GM12878 (cell line): ENCODE data around the gene LENG1. TPM values are rescaled to one million over a fixed set of nuclear protein-coding genes. Genes with fewer than 3 reads are reported as not detected.

ENCODE experiments used
- ATAC-seq: fragments of 200-7000 bp; cut with Tn5 transposase; 3 replicates; pipeline ENCODE4 v1.9.1; 2020; ENCODE audit warnings: mild to moderate bottlenecking, moderate library complexity
- BruUV-seq: library from RNA; stranded (reverse); fragments of 400-500 nt; replicated peaks from 2 replicates; lab custom pipeline; 2021; lab: Mats Ljungman, UMichigan
- CTCF ChIA-PET: fragments of 300-600 bp; sonication (Branson Sonifier 250); formaldehyde crosslinking; extraction: SDS; loops from one replicate; lab custom pipeline; 2021; ENCODE audit warnings: inconsistent platforms; lab: Yijun Ruan, JAX
- POLR2A ChIA-PET: fragments of 350-600 bp; formaldehyde crosslinking; extraction: SDS; loops from one replicate; lab custom pipeline; 2021; ENCODE audit warnings: inconsistent platforms; lab: Charles Lee
- RAD21 ChIA-PET: fragments of 300-600 bp; sonication (Branson Sonifier 250); formaldehyde crosslinking; loops from one replicate; lab custom pipeline; 2023; ENCODE audit warnings: antibody characterized with exemption; ENCODE audit not compliant: unreplicated experiment; lab: Charles Lee
- SMC1A ChIA-PET: fragments of 300-600 bp; sonication (Branson Sonifier 250); formaldehyde crosslinking; loops from one replicate; lab custom pipeline; 2023; ENCODE audit not compliant: unreplicated experiment, uncharacterized antibody; lab: Charles Lee
- DNase-seq: peaks from one replicate; pipeline ENCODE4 v3.0.0-alpha.2; 2011; ENCODE audit warnings: low read depth, low spot score
- FAIRE-seq: peaks from 3 replicates; lab custom pipeline; 2011; peaks lifted over from hg19 to GRCh38; lab: Jason Lieb, UNC
- H2AFZ ChIP-seq: 2 replicates; pipeline ENCODE4 v1.6.0; 2011; ENCODE audit warnings: low read depth, low read length, control low read depth; ENCODE audit not compliant: control insufficient read depth
- H3K27ac ChIP-seq: 2 replicates; pipeline ENCODE4 v1.5.1; 2011; ENCODE audit warnings: control low read depth; ENCODE audit not compliant: control insufficient read depth, insufficient read depth
- H3K27me3 ChIP-seq, 2 experiments: replicated peaks in 1 of 2; 2 replicates each; pipeline versions ENCODE4 v1.6.0 to v1.6.1; 2011; ENCODE audit warnings: low read length in 1 of 2; ENCODE audit not compliant: control insufficient read depth in 2 of 2, insufficient read depth in 2 of 2
- H3K36me3 ChIP-seq, 2 experiments: 2 replicates each; pipeline ENCODE4 v1.5.1; 2011; ENCODE audit warnings: low read length in 1 of 2; ENCODE audit not compliant: control insufficient read depth in 2 of 2, insufficient read depth in 2 of 2
- H3K4me1 ChIP-seq: 2 replicates; pipeline ENCODE4 v1.6.1; 2011; ENCODE audit warnings: mild to moderate bottlenecking, low read length, moderate library complexity, mixed read lengths; ENCODE audit not compliant: control insufficient read depth, insufficient read depth
- H3K4me2 ChIP-seq: 2 replicates; pipeline ENCODE4 v1.6.0; 2011; ENCODE audit warnings: control low read depth; ENCODE audit not compliant: control insufficient read depth, insufficient read depth
- H3K4me3 ChIP-seq: fragments of 200-600 bp; sonication (generic); 2 replicates; pipeline ENCODE4 v1.5.1; 2016
- H3K79me2 ChIP-seq: 2 replicates; pipeline ENCODE4 v1.6.0; 2011; ENCODE audit warnings: low read length; ENCODE audit not compliant: control insufficient read depth, insufficient read depth
- H3K9ac ChIP-seq: 2 replicates; pipeline ENCODE4 v1.8.0; 2011; ENCODE audit warnings: low read length, control low read depth, mixed read lengths; ENCODE audit not compliant: control insufficient read depth, insufficient read depth
- H3K9me3 ChIP-seq: replicated peaks from 3 replicates; pipeline ENCODE4 v1.5.1; 2011; ENCODE audit warnings: mild to moderate bottlenecking, low read length; ENCODE audit not compliant: control insufficient read depth, insufficient read depth
- H4K20me1 ChIP-seq: 2 replicates; pipeline ENCODE4 v1.6.0; 2011; ENCODE audit not compliant: control insufficient read depth, insufficient read depth
- BCL11A ChIP-seq: IDR thresholded peaks from 2 replicates; pipeline ENCODE4 v1.6.1; 2011; ENCODE audit warnings: low read depth, low read length
- BMI1 ChIP-seq: fragments of 450-650 bp; IDR thresholded peaks from 2 replicates; pipeline ENCODE4 v1.6.1; 2016; ENCODE audit warnings: mild to moderate bottlenecking, moderate library complexity, borderline replicate concordance
- CBX3 ChIP-seq: fragments of 200-600 bp; sonication (generic); IDR thresholded peaks from 2 replicates; pipeline ENCODE4 v1.6.1; 2016; ENCODE audit warnings: low read depth, borderline replicate concordance
- CEBPB ChIP-seq, 2 experiments: fragments of 150-350 bp in 1 of 2; IDR thresholded peaks; 2 replicates each; pipeline ENCODE4 v1.6.1; 2012 to 2014; ENCODE audit warnings: low read depth in 2 of 2, low read length in 2 of 2, borderline replicate concordance in 1 of 2, inconsistent platforms in 1 of 2
- CHD4 ChIP-seq: fragments of 200-600 bp; sonication (generic); IDR thresholded peaks from 2 replicates; pipeline ENCODE4 v1.6.1; 2016; ENCODE audit warnings: mild to moderate bottlenecking
- JUNB ChIP-seq: IDR thresholded peaks from 2 replicates; pipeline ENCODE4 v1.6.1; 2016; ENCODE audit warnings: antibody characterized with exemption, mild to moderate bottlenecking
- LARP7 ChIP-seq: fragments of 450-650 bp; IDR thresholded peaks from 2 replicates; pipeline ENCODE4 v1.6.1; 2017; ENCODE audit warnings: mild to moderate bottlenecking
- MEF2B ChIP-seq: fragments of 450-650 bp; IDR thresholded peaks from 2 replicates; pipeline ENCODE4 v1.6.1; 2018; ENCODE audit warnings: mild to moderate bottlenecking, moderate library complexity; ENCODE audit not compliant: partially characterized antibody, poor library complexity, severe bottlenecking
- MYB ChIP-seq: fragments of 150-350 bp; IDR thresholded peaks from 2 replicates; pipeline ENCODE4 v1.6.1; 2014; ENCODE audit warnings: mild to moderate bottlenecking, low read depth, low read length, borderline replicate concordance
- PAX5 ChIP-seq: IDR thresholded peaks from 2 replicates; pipeline ENCODE4 v1.6.1; 2011; ENCODE audit warnings: low read depth, low read length, borderline replicate concordance
- RELA ChIP-seq: fragments of 450-650 bp; IDR thresholded peaks from 2 replicates; pipeline ENCODE4 v1.8.0; 2014; ENCODE audit warnings: borderline replicate concordance; ENCODE audit not compliant: partially characterized antibody
- SUPT20H ChIP-seq: IDR thresholded peaks from 2 replicates; pipeline ENCODE4 v1.6.1; 2011; ENCODE audit warnings: low read depth, mild to moderate bottlenecking, low read length, moderate library complexity, borderline replicate concordance; ENCODE audit not compliant: control insufficient read depth
- YBX1 ChIP-seq: fragments of 450-650 bp; IDR thresholded peaks from 2 replicates; pipeline ENCODE4 v1.6.1; 2016; ENCODE audit warnings: antibody characterized with exemption
- YY1 ChIP-seq: IDR thresholded peaks from 2 replicates; pipeline ENCODE4 v1.6.1; 2011; ENCODE audit warnings: low read depth, mild to moderate bottlenecking, low read length
- ZBED1 ChIP-seq: IDR thresholded peaks from 2 replicates; pipeline ENCODE4 v1.6.1; 2016; ENCODE audit warnings: borderline replicate concordance
- ZNF384 ChIP-seq: IDR thresholded peaks from 2 replicates; pipeline ENCODE4 v1.6.1; 2012; ENCODE audit warnings: low read depth, mild to moderate bottlenecking, low read length, improper control_type of control experiment, borderline replicate concordance
- ZNF622 ChIP-seq: fragments of 450-650 bp; IDR thresholded peaks from 2 replicates; pipeline ENCODE4 v1.6.1; 2017; ENCODE audit warnings: mild to moderate bottlenecking, inconsistent platforms
- WGBS: methylation state at CpG from one replicate; pipeline ENCODE4 v1.1.6; 2016; ENCODE audit warnings: low lambda C conversion rate; ENCODE audit not compliant: insufficient replicate concordance, insufficient coverage; ENCODE audit errors: missing lambda C conversion rate; 5-methylcytosine and 5-hydroxymethylcytosine counted together
- in situ Hi-C: fragments of 300-500 bp; cut with MboI; formaldehyde crosslinking; loops from 9 replicates; pipeline ENCODE4 v1.14.3; 2018; ENCODE audit warnings: mixed read lengths
- intact Hi-C: fragments of 100-400 bp; cut with micrococcal nuclease; formaldehyde crosslinking; loops from one replicate; pipeline ENCODE4 v1.14.2; 2022; ENCODE audit not compliant: unreplicated experiment
- polyA plus RNA-seq, 11 experiments: library from polyadenylated mRNA; depleted of rRNA in 4 of 11; unstranded in 6 of 11; stranded (reverse) in 5 of 11; fragments of >200 nt; fragmentation: Nextera tagmentation in 4 of 11; fragmentation: Illumina TruSeq in 1 of 11; extraction: Ambion mirVana in 4 of 11; extraction: Trizol in 1 of 11; gene quantifications; 1 replicate in 1 of 11; 2 replicates in 10 of 11; pipeline versions ENCODE4 v1.2.1 to v1.2.3, GENCODE V29; 2011 to 2016; ENCODE audit warnings: inconsistent platforms in 2 of 11, missing spikeins in 2 of 11, low read depth in 1 of 11
- total RNA-seq, 4 experiments: library from RNA; depleted of rRNA in 3 of 4; stranded (reverse); fragments of >200 nt in 3 of 4; fragmentation: Illumina TruSeq in 1 of 4; extraction: Trizol in 1 of 4; gene quantifications; 2 replicates each; pipeline versions ENCODE4 v1.2.1 to v1.2.3, GENCODE V29; 2013 to 2021
- TF ChIP-seq, protein P1 (sequence below): IDR thresholded peaks from 2 replicates; pipeline ENCODE4 v1.6.1; 2012; ENCODE audit warnings: low read depth, low read length, improper control_type of control experiment

Gene LENG1
- total and polyA plus RNA-seq, 10 of the 15 experiments (the other 5 are each of a cell fraction or from before 2014, with no cell fraction given): 0.21 to 10.8 (median 5.8) TPM

GRCh38 chr19:54186351-54186750, 26.8 kb upstream of the LENG1 start:
- POLR2A ChIA-PET: no interaction called here
- Histone ChIP-seq H2AFZ (no peak overlapping the region), H4K20me1 (no peaks in the 10 kb centered on the region), H3K27me3 (no peaks in the 10 kb centered on the region), H3K36me3 (no peaks in the 10 kb centered on the region), H3K4me2 (no peak overlapping the region), H3K9me3 (no peaks in the 10 kb centered on the region), H3K9ac (no peak overlapping the region), H3K4me1 (peaks cover 7% of the 10 kb centered on the region), H3K27ac (no peak overlapping the region), H3K4me3 (no peak overlapping the region), H3K79me2 (peaks cover 8% of the 10 kb centered on the region)
- in situ Hi-C loops (no loop called here), intact Hi-C loops (no loop called here)
- FAIRE-seq (no peak), DNase-seq (no peak), ATAC-seq (no peak)
- TSS peak; percentile 37 for BruUV-seq
- SMC1A ChIA-PET: no interaction called here
- CTCF ChIA-PET: interaction anchor here (3.9 kb wide), 1 partner anchor 46 kb away, joined by 17 read pairs; no protein-coding TSS in a partner anchor
- RAD21 ChIA-PET: no interaction called here
- WGBS: 89% methylated on average over 8 of the region's 8 CpGs
- TF ChIP-seq YBX1 (no peak), SUPT20H (no peak), JUNB (no peak), RELA (no peak), ZNF622 (no peak), YY1 (no peak), CBX3 (no peak)

- Histone ChIP-seq H3K27ac (no peak overlapping the region), H2AFZ (no peak overlapping the region), H3K9ac (no peak overlapping the region), H3K4me2 (no peak overlapping the region), H3K27me3 (no peaks in the 10 kb centered on the region), H4K20me1 (no peaks in the 10 kb centered on the region), H3K79me2 (peaks cover 5% of the 10 kb centered on the region), H3K9me3 (no peaks in the 10 kb centered on the region), H3K4me3 (no peak overlapping the region), H3K36me3 (peaks cover 0 to 3% of the 10 kb centered on the region in 2 experiments; a peak in 1 of 4 replicates), H3K4me1 (peaks cover 6% of the 10 kb centered on the region)
- ChIA-PET POLR2A (no interaction called here), RAD21 (no interaction called here), SMC1A (interaction anchor here (1.6 kb wide), 1 partner anchor 51 kb away, joined by 4 read pairs; no protein-coding TSS in a partner anchor), CTCF (no interaction called here)
- intact Hi-C loops: no loop called here
- in situ Hi-C loops: no loop called here
- 91% methylated on average over 11 of the region's 11 CpGs for WGBS
- BruUV-seq: no TSS peak
- ATAC-seq: no peak
- FAIRE-seq: no peak
- DNase-seq: no peak
- TF ChIP-seq SUPT20H: no peak
- TF ChIP-seq, protein P1, sequence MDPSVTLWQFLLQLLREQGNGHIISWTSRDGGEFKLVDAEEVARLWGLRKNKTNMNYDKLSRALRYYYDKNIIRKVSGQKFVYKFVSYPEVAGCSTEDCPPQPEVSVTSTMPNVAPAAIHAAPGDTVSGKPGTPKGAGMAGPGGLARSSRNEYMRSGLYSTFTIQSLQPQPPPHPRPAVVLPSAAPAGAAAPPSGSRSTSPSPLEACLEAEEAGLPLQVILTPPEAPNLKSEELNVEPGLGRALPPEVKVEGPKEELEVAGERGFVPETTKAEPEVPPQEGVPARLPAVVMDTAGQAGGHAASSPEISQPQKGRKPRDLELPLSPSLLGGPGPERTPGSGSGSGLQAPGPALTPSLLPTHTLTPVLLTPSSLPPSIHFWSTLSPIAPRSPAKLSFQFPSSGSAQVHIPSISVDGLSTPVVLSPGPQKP: no peak
- no peak for TF ChIP-seq LARP7
- no peak for TF ChIP-seq CHD4
- no peak for TF ChIP-seq BCL11A
- no peak for TF ChIP-seq ZNF384
- TF ChIP-seq PAX5: no peak
- no peak for TF ChIP-seq CEBPB (IDR thresholded peaks at IDR 0.05; ENCODE audit: borderline replicate concordance in 1 of 2, low read depth in 2 of 2, low read length in 2 of 2)
- no peak for TF ChIP-seq MEF2B
- no peak for TF ChIP-seq BMI1
- TF ChIP-seq ZBED1: no peak
- TF ChIP-seq MYB: no peak
Measured at GRCh38 chr19:54183431-54183830, 23.9 kb upstream of the LENG1 start.
